Uterus (tissue), 4 donors: ENCODE measurements around the gene ASH1L. TPM values are rescaled to one million over a fixed set of nuclear protein-coding genes. Genes with fewer than 3 reads are reported as not detected.
A peak's percentile ranks its signal among the peaks of the same experiment; 100 is the strongest.

Experiments used
- DNase-seq, 2 donors: peaks; one replicate each; pipeline ENCODE4 v3.0.0-alpha.2; 2019 to 2020
- H3K27ac ChIP-seq, 2 donors: fragments of 200-600 bp; sonication (generic); 1 replicate in 1 of 2; 2 replicates in 1 of 2; pipeline ENCODE4 v1.5.1; 2016 to 2018
- H3K27me3 ChIP-seq, 2 donors: fragments of 200-600 bp; sonication (generic); one replicate each; pipeline ENCODE4 v1.5.1; 2018 to 2019; ENCODE audit warnings: control low read depth in 1 of 2
- H3K36me3 ChIP-seq, 2 donors: fragments of 200-600 bp; sonication (generic); one replicate each; pipeline ENCODE4 v1.5.1; 2019; ENCODE audit warnings: control low read depth in 1 of 2
- H3K4me1 ChIP-seq, 2 donors: fragments of 200-600 bp; sonication (generic); one replicate each; pipeline ENCODE4 v1.5.1; 2018 to 2019; ENCODE audit warnings: control low read depth in 1 of 2
- H3K4me3 ChIP-seq, 2 donors: fragments of 200-600 bp; sonication (generic); 1 replicate in 1 of 2; 2 replicates in 1 of 2; pipeline ENCODE4 v1.5.1; 2018 to 2019; ENCODE audit warnings: mild to moderate bottlenecking in 1 of 2
- H3K9me3 ChIP-seq, 2 donors: fragments of 200-600 bp; sonication (generic); one replicate each; pipeline ENCODE4 v1.5.1; 2019; ENCODE audit warnings: control low read depth in 1 of 2
- POLR2A ChIP-seq, 2 donors: fragments of 450-650 bp; IDR thresholded peaks; one replicate each; pipeline ENCODE4 v1.6.1; 2016; ENCODE audit warnings: antibody characterized with exemption in 2 of 2, mild to moderate bottlenecking in 1 of 2, moderate library complexity in 1 of 2
- intact Hi-C: fragments of 100-400 bp; cut with DNase I; formaldehyde crosslinking; loops from one replicate; pipeline ENCODE4 v1.15.1; 2023; ENCODE audit warnings: low total_unique reads
- total RNA-seq, 4 donors: library from RNA; depleted of rRNA in 3 of 4; stranded (reverse); fragments of >200 nt in 3 of 4; gene quantifications; one replicate each; pipeline versions ENCODE4 v1.1.0 to v1.2.4, GENCODE V29; 2014 to 2023
- TF ChIP-seq, protein P1 (sequence below), 4 experiments: fragments of 200-600 bp in 2 of 4; fragments of 450-650 bp in 2 of 4; sonication (generic) in 2 of 4; IDR thresholded peaks; one replicate each; pipeline ENCODE4 v1.5.1; 2016 to 2019; ENCODE audit warnings: antibody characterized with exemption in 4 of 4, mild to moderate bottlenecking in 2 of 4, moderate library complexity in 1 of 4
- donor health status: DM: yes; HTN: yes; CAD: no.

Gene ASH1L
- total RNA-seq, 4 donors from 2014 or later = 48.9 to 159 (median 99.8) TPM

DNA sequence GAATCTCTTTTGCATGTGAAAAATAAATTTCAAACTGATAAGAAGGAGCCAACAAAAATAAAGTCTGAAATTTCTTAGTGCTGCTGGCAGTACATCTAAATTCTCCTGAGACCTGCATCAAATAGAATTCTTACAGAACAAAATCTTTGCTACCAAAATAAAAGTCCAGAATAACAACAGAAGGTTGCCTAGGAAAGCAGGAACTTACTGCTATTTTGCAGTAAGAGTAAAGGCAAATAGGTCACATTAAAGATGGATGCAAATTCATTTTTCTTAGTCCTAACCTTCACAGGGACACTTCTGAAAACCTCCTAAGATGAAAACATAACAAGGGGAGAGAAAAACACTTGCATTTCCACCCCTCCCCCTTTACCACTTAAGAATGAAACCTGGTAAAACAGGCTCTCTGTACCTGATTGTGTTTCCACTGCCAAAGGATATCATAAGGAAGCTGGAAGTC, 182.9 kb downstream of the ASH1L start:
- TF ChIP-seq, protein P1, sequence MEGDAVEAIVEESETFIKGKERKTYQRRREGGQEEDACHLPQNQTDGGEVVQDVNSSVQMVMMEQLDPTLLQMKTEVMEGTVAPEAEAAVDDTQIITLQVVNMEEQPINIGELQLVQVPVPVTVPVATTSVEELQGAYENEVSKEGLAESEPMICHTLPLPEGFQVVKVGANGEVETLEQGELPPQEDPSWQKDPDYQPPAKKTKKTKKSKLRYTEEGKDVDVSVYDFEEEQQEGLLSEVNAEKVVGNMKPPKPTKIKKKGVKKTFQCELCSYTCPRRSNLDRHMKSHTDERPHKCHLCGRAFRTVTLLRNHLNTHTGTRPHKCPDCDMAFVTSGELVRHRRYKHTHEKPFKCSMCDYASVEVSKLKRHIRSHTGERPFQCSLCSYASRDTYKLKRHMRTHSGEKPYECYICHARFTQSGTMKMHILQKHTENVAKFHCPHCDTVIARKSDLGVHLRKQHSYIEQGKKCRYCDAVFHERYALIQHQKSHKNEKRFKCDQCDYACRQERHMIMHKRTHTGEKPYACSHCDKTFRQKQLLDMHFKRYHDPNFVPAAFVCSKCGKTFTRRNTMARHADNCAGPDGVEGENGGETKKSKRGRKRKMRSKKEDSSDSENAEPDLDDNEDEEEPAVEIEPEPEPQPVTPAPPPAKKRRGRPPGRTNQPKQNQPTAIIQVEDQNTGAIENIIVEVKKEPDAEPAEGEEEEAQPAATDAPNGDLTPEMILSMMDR (IDR thresholded peaks at IDR 0.05) = peak in 1 of 4 experiments; percentile 3
- TF ChIP-seq POLR2A (IDR thresholded peaks at IDR 0.05) = no peak
- DNase-seq = no peak
- intact Hi-C loops = no loop called here
- H3K27ac ChIP-seq = peak overlapping the region; percentile 57 to 79
- no peak overlapping the region for H3K4me3 ChIP-seq
- H3K36me3 ChIP-seq = no peaks in the 10 kb centered on the region
- no peaks in the 10 kb centered on the region for H3K9me3 ChIP-seq
- peaks cover 0 to 4% of the 10 kb centered on the region in 2 donors for H3K4me1 ChIP-seq
- H3K27me3 ChIP-seq = no peaks in the 10 kb centered on the region

DNA sequence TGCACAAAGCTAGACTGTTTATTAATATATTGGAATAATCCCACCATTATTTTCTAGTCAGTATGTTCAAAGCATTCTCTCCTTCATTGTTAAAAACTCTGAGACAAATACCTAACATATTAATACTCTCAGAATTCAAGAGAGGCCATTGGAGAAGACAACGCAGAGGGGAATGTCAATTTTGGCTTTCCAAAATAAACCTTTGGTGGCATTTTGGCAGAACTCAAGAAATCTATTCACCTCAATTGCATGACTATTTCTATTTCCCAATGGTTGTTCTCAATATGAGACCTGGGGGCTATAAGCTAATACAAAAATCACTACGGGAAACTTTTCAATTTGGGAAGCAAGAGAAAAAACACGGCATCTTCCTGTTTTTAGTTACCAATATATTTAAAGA, 183.4 kb downstream of the ASH1L start:
- H3K36me3 ChIP-seq = no peaks in the 10 kb centered on the region
- H3K9me3 ChIP-seq = no peaks in the 10 kb centered on the region
- DNase-seq = no peak
- H3K27ac ChIP-seq = peak overlapping the region; percentile 57 to 79
- H3K27me3 ChIP-seq = no peaks in the 10 kb centered on the region
- intact Hi-C loops = no loop called here
- peaks cover 0 to 4% of the 10 kb centered on the region in 2 donors for H3K4me1 ChIP-seq
- H3K4me3 ChIP-seq = no peak overlapping the region
- TF ChIP-seq POLR2A (IDR thresholded peaks at IDR 0.05) = no peak
- TF ChIP-seq, protein P1 (IDR thresholded peaks at IDR 0.05) = no peak

DNA sequence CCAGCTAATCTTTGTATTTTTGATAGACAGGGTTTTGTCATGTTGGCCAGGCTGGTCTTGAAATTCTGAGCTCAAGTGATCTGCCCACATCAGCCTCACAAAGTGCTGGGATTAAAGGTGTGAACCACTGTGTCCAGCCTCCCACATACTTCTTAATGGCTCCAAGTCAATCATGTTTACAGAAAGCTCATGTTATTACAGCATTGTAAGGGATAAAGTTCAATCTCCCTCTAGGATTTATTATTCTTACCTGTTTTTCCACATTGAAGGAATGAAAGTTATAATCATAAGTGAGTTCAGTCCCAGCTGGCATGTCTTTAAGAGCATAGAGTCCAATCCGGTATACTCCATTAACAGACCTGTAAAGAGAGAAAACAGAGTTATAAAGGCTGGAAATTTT, 202.6 kb downstream of the ASH1L start:
- Histone ChIP-seq H3K4me3 (no peak overlapping the region), H3K9me3 (no peaks in the 10 kb centered on the region), H3K27ac (no peak overlapping the region), H3K27me3 (no peaks in the 10 kb centered on the region), H3K4me1 (no peaks in the 10 kb centered on the region), H3K36me3 (no peaks in the 10 kb centered on the region)
- intact Hi-C loops = no loop called here
- DNase-seq = no peak
- TF ChIP-seq POLR2A (IDR thresholded peaks at IDR 0.05) = no peak
- TF ChIP-seq, protein P1 (IDR thresholded peaks at IDR 0.05) = no peak

DNA sequence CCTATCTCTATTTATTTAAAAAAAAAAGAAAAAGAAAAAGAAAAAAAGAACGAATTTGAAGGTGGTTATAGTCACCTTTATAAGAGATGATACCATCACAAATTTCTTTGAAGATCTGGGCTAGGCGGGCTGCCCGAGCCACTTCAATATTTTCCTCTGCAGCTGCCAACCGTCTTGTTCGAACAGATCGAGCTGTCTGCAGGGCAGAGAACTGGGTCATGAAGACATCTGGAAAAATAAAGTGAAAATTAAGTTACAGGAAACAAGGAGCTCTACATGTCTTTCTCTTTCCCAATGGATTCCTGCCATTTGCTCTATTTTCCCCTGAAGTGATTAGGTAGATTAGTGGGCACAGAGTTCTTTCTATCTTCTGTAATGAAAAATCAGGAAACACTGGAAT, 210.0 kb downstream of the ASH1L start:
- Histone ChIP-seq H3K27me3 (no peaks in the 10 kb centered on the region), H3K4me1 (no peaks in the 10 kb centered on the region), H3K27ac (no peak overlapping the region), H3K9me3 (no peaks in the 10 kb centered on the region), H3K36me3 (no peaks in the 10 kb centered on the region), H3K4me3 (no peak overlapping the region)
- no peak for TF ChIP-seq POLR2A (IDR thresholded peaks at IDR 0.05)
- TF ChIP-seq, protein P1 (IDR thresholded peaks at IDR 0.05) = no peak
- intact Hi-C loops = no loop called here
- DNase-seq = no peak

DNA sequence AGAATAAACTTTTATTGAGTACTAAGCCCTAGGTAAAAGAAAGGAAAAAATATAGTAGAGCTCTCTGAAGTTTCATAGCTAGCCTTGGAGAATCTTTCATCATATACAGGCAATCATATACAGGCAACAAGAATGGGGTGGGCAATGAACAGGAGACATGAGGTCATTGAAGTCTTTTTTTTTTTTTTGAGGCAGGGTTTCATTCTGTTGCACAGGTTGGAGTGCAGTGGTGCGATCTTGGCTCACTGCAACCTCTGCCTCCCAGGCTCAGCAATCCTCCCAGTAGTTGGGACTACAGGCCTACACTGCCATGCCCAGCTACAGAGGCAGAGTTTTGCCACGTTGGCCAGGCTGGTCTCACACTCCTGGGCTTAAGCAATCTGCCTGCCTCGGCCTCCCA, 219.8 kb downstream of the ASH1L start:
- TF ChIP-seq, protein P1 (IDR thresholded peaks at IDR 0.05) = no peak
- no peak for TF ChIP-seq POLR2A (IDR thresholded peaks at IDR 0.05)
- Histone ChIP-seq H3K27ac (no peak overlapping the region), H3K4me1 (no peaks in the 10 kb centered on the region), H3K36me3 (no peaks in the 10 kb centered on the region), H3K4me3 (no peak overlapping the region), H3K27me3 (no peaks in the 10 kb centered on the region), H3K9me3 (no peaks in the 10 kb centered on the region)
- DNase-seq = no peak
- intact Hi-C loops = no loop called here
